ENCODE measurements around the gene SAMHD1. TPM values are rescaled to one million over a fixed set of nuclear protein-coding genes. Genes with fewer than 3 reads are reported as not detected.

The SAMHD1 gene
- total and polyA plus RNA-seq, 4 donors: 14.7 to 51.2 (median 27.7) TPM

DNA sequence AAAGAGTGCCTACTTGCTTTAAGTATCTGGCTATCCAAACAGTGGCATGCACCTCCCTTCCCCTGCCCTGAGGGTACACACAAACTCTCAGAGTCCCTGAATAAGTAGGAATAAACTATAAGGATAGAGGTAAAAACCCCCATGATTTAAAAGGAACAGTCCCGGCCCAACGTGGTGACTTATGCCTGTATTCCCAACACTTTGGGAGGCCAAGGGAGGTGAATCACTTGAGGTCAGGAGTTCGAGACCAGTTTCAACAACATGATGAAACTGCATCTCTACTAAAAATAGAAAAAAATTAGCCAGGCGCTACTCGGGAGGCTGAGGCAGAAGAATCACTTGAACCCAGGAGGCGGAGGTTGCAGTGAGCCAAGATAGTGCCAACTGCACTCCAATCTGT is 22.2 kb downstream of the SAMHD1 start:
- H3K27ac ChIP-seq (ENCODE audit: low read depth in 1 of 2, low read length in 2 of 2): no peak overlapping the region
- no peak overlapping the region for H3K9ac ChIP-seq (ENCODE audit: low read depth in 1 of 2, low read length in 2 of 2)
- WGBS: 87% methylated on average over 6 of the region's 6 CpGs
- H3K9me3 ChIP-seq (ENCODE audit: control insufficient read depth in 4 of 4, low read length in 3 of 4): no peaks in the 10 kb centered on the region
- DNase-seq (ENCODE audit: low spot score): no peak
- peaks cover 6 to 15% (median 8%) of the 10 kb centered on the region in 4 donors for H3K4me1 ChIP-seq (ENCODE audit: control insufficient read depth in 4 of 4, insufficient read depth in 4 of 4, low read length in 3 of 4)
- no peak overlapping the region for H3K4me3 ChIP-seq (ENCODE audit: low read depth in 1 of 3, low read length in 3 of 3)
- H3K27me3 ChIP-seq (ENCODE audit: control insufficient read depth in 4 of 4, insufficient read depth in 4 of 4, low read length in 3 of 4): no peaks in the 10 kb centered on the region
- TF ChIP-seq FOXA2 (IDR thresholded peaks at IDR 0.05): no peak
- H3K36me3 ChIP-seq (ENCODE audit: control insufficient read depth in 4 of 4, insufficient read depth in 3 of 4, low read depth in 1 of 4, low read length in 3 of 4): peaks cover 0 to 12% (median 9%) of the 10 kb centered on the region in 4 donors

GRCh38 chr20:36927704-36928103 is 23.8 kb downstream of the SAMHD1 start:
- H3K9ac ChIP-seq (ENCODE audit: low read depth in 1 of 2, low read length in 2 of 2): no peak overlapping the region
- DNase-seq (ENCODE audit: low spot score): no peak
- H3K9me3 ChIP-seq (ENCODE audit: control insufficient read depth in 4 of 4, low read length in 3 of 4): no peaks in the 10 kb centered on the region
- H3K4me1 ChIP-seq (ENCODE audit: control insufficient read depth in 4 of 4, insufficient read depth in 4 of 4, low read length in 3 of 4): peaks cover 6 to 11% (median 8%) of the 10 kb centered on the region in 4 donors
- no peak for TF ChIP-seq MAX (IDR thresholded peaks at IDR 0.05)
- no peak for TF ChIP-seq FOXA1 (IDR thresholded peaks at IDR 0.05)
- no peak for TF ChIP-seq HNF4A (conservative IDR thresholded peaks at IDR 0.05)
- TF ChIP-seq ZBTB33 (IDR thresholded peaks at IDR 0.05): no peak
- no peak for TF ChIP-seq NR2F2 (IDR thresholded peaks at IDR 0.05)
- TF ChIP-seq GABPA (IDR thresholded peaks at IDR 0.05 in 1 of 2, conservative IDR thresholded peaks at IDR 0.05 in 1 of 2): no peak
- TF ChIP-seq FOXA2 (IDR thresholded peaks at IDR 0.05): no peak
- no peak for TF ChIP-seq EGR1 (IDR thresholded peaks at IDR 0.05; ENCODE audit: low read depth in 2 of 2)
- TF ChIP-seq HNF4G (IDR thresholded peaks at IDR 0.05): no peak
- TF ChIP-seq, protein P1, sequence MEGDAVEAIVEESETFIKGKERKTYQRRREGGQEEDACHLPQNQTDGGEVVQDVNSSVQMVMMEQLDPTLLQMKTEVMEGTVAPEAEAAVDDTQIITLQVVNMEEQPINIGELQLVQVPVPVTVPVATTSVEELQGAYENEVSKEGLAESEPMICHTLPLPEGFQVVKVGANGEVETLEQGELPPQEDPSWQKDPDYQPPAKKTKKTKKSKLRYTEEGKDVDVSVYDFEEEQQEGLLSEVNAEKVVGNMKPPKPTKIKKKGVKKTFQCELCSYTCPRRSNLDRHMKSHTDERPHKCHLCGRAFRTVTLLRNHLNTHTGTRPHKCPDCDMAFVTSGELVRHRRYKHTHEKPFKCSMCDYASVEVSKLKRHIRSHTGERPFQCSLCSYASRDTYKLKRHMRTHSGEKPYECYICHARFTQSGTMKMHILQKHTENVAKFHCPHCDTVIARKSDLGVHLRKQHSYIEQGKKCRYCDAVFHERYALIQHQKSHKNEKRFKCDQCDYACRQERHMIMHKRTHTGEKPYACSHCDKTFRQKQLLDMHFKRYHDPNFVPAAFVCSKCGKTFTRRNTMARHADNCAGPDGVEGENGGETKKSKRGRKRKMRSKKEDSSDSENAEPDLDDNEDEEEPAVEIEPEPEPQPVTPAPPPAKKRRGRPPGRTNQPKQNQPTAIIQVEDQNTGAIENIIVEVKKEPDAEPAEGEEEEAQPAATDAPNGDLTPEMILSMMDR (IDR thresholded peaks at IDR 0.05; ENCODE audit: low read depth, low read length, missing input control): no peak
- TF ChIP-seq RXRA (IDR thresholded peaks at IDR 0.05): no peak
- no peak for TF ChIP-seq SP1 (IDR thresholded peaks at IDR 0.05)
- no peak for TF ChIP-seq JUND (IDR thresholded peaks at IDR 0.05)
- no peak overlapping the region for H3K4me3 ChIP-seq (ENCODE audit: low read depth in 1 of 3, low read length in 3 of 3)
- peaks cover 1 to 12% (median 9%) of the 10 kb centered on the region in 4 donors for H3K36me3 ChIP-seq (ENCODE audit: control insufficient read depth in 4 of 4, insufficient read depth in 3 of 4, low read depth in 1 of 4, low read length in 3 of 4)
- H3K27me3 ChIP-seq (ENCODE audit: control insufficient read depth in 4 of 4, insufficient read depth in 4 of 4, low read length in 3 of 4): no peaks in the 10 kb centered on the region
- WGBS: 88% methylated on average over 1 of the region's 1 CpG
- no peak overlapping the region for H3K27ac ChIP-seq (ENCODE audit: low read depth in 1 of 2, low read length in 2 of 2)

- no peaks in the 10 kb centered on the region for H3K27me3 ChIP-seq (ENCODE audit: control insufficient read depth in 4 of 4, insufficient read depth in 4 of 4, low read length in 3 of 4)
- 91% methylated on average over 6 of the region's 6 CpGs for WGBS
- no peak overlapping the region for H3K27ac ChIP-seq (ENCODE audit: low read depth in 1 of 2, low read length in 2 of 2)
- peaks cover 1 to 16% (median 9%) of the 10 kb centered on the region in 4 donors for H3K36me3 ChIP-seq (ENCODE audit: control insufficient read depth in 4 of 4, insufficient read depth in 3 of 4, low read depth in 1 of 4, low read length in 3 of 4)
- no peak overlapping the region for H3K9ac ChIP-seq (ENCODE audit: low read depth in 1 of 2, low read length in 2 of 2)
- peaks cover 6 to 11% (median 8%) of the 10 kb centered on the region in 4 donors for H3K4me1 ChIP-seq (ENCODE audit: control insufficient read depth in 4 of 4, insufficient read depth in 4 of 4, low read length in 3 of 4)
- DNase-seq (ENCODE audit: low spot score): no peak
- no peaks in the 10 kb centered on the region for H3K9me3 ChIP-seq (ENCODE audit: control insufficient read depth in 4 of 4, low read length in 3 of 4)
- no peak overlapping the region for H3K4me3 ChIP-seq (ENCODE audit: low read depth in 1 of 3, low read length in 3 of 3)
- TF ChIP-seq HNF4G (IDR thresholded peaks at IDR 0.05) (no peak), JUND (IDR thresholded peaks at IDR 0.05) (no peak), ZBTB33 (IDR thresholded peaks at IDR 0.05) (no peak), RAD21 (IDR thresholded peaks at IDR 0.05) (no peak), YY1 (IDR thresholded peaks at IDR 0.05) (no peak), HNF4A (conservative IDR thresholded peaks at IDR 0.05) (no peak), RXRA (IDR thresholded peaks at IDR 0.05) (no peak), FOXA2 (IDR thresholded peaks at IDR 0.05) (no peak), EGR1 (IDR thresholded peaks at IDR 0.05; ENCODE audit: low read depth in 2 of 2) (no peak)
- TF ChIP-seq, protein P2, sequence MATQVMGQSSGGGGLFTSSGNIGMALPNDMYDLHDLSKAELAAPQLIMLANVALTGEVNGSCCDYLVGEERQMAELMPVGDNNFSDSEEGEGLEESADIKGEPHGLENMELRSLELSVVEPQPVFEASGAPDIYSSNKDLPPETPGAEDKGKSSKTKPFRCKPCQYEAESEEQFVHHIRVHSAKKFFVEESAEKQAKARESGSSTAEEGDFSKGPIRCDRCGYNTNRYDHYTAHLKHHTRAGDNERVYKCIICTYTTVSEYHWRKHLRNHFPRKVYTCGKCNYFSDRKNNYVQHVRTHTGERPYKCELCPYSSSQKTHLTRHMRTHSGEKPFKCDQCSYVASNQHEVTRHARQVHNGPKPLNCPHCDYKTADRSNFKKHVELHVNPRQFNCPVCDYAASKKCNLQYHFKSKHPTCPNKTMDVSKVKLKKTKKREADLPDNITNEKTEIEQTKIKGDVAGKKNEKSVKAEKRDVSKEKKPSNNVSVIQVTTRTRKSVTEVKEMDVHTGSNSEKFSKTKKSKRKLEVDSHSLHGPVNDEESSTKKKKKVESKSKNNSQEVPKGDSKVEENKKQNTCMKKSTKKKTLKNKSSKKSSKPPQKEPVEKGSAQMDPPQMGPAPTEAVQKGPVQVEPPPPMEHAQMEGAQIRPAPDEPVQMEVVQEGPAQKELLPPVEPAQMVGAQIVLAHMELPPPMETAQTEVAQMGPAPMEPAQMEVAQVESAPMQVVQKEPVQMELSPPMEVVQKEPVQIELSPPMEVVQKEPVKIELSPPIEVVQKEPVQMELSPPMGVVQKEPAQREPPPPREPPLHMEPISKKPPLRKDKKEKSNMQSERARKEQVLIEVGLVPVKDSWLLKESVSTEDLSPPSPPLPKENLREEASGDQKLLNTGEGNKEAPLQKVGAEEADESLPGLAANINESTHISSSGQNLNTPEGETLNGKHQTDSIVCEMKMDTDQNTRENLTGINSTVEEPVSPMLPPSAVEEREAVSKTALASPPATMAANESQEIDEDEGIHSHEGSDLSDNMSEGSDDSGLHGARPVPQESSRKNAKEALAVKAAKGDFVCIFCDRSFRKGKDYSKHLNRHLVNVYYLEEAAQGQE (IDR thresholded peaks at IDR 0.05): no peak
- TF ChIP-seq, protein P3, sequence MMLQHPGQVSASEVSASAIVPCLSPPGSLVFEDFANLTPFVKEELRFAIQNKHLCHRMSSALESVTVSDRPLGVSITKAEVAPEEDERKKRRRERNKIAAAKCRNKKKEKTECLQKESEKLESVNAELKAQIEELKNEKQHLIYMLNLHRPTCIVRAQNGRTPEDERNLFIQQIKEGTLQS (IDR thresholded peaks at IDR 0.05): no peak
These were observed 24.8 kb downstream of the SAMHD1 start for GRCh38 chr20:36926653-36927200.
